Stimulated activated CD4-positive, alpha-beta T cell treated with anti-CD3 and anti-CD28 coated beads, Interleukin-2, amount 100 ng/mL, for 24 hours (primary cell): ENCODE data around the gene GRIP1.

Source experiments
- DNase-seq, 2 donors: peaks; one replicate each; pipeline ENCODE4 v3.0.0-alpha.2; 2020

GRIP1 gene

GRCh38 chr12:66693901-66694513 lies 15.1 kb upstream of the GRIP1 start:
- DNase-seq: peak; percentile 1 to 19

- DNase-seq: no peak
Measured at GRCh38 chr12:66692986-66693385, 14.1 kb upstream of the GRIP1 start.

- no peak for DNase-seq
Measured at GRCh38 chr12:66692170-66692569, 13.3 kb upstream of the GRIP1 start.

GRCh38 chr12:66688846-66689439 lies 10.1 kb upstream of the GRIP1 start:
- peak; percentile 7 to 27 for DNase-seq

- no peak for DNase-seq
Measured at GRCh38 chr12:66684222-66684621, 5.3 kb upstream of the GRIP1 start.

GRCh38 chr12:66683822-66684221 lies 4.9 kb upstream of the GRIP1 start:
- DNase-seq: no peak

- DNase-seq: no peak
Measured at GRCh38 chr12:66683073-66683472, 4.2 kb upstream of the GRIP1 start.

GRCh38 chr12:66679461-66680084 lies 697 bp upstream of the GRIP1 start:
- DNase-seq: no peak

- DNase-seq: no peak
Measured at GRCh38 chr12:66676241-66676640, 2.6 kb downstream of the GRIP1 start.

GRCh38 chr12:66674495-66675122 lies 4.3 kb downstream of the GRIP1 start:
- DNase-seq: no peak

- DNase-seq: no peak
Measured at GRCh38 chr12:66669541-66669940, 9.3 kb downstream of the GRIP1 start.

GRCh38 chr12:66668311-66668710 lies 10.6 kb downstream of the GRIP1 start:
- no peak for DNase-seq

GRCh38 chr12:66667906-66668305 lies 11.0 kb downstream of the GRIP1 start:
- DNase-seq: no peak

GRCh38 chr12:66666481-66666880 lies 12.4 kb downstream of the GRIP1 start:
- no peak for DNase-seq

GRCh38 chr12:66665435-66665985 lies 13.4 kb downstream of the GRIP1 start:
- no peak for DNase-seq

GRCh38 chr12:66664076-66664475 lies 14.8 kb downstream of the GRIP1 start:
- no peak for DNase-seq

GRCh38 chr12:66663611-66664010 lies 15.3 kb downstream of the GRIP1 start:
- no peak for DNase-seq

- no peak for DNase-seq
Measured at GRCh38 chr12:66662729-66663128, 16.1 kb downstream of the GRIP1 start.

- DNase-seq: no peak
Measured at GRCh38 chr12:66662179-66662578, 16.7 kb downstream of the GRIP1 start.

GRCh38 chr12:66661357-66661756 lies 17.5 kb downstream of the GRIP1 start:
- no peak for DNase-seq

GRCh38 chr12:66653796-66654195 lies 25.1 kb downstream of the GRIP1 start:
- DNase-seq: no peak

- DNase-seq: no peak
Measured at GRCh38 chr12:66648033-66648735, 30.7 kb downstream of the GRIP1 start.

GRCh38 chr12:66647034-66647691 lies 31.7 kb downstream of the GRIP1 start:
- no peak for DNase-seq
